ENCODE data around the gene ARRDC5.
"Not testable (repeated sequence)": the region's sequence is repeated elsewhere in the genome, so short reads cannot be mapped to it uniquely, and the experiment has no call there.

The ARRDC5 gene

GRCh38 chr19:4902796-4903195 is at the start of gene ARRDC5:
TSS of gene ARRDC5 (minus strand) at chr19:4902896. CDS start at chr19:4902825, 71 bp downstream.
- Mint-ChIP-seq H3K36me3 (ENCODE audit: low read depth) (no peaks in the 10 kb centered on the region), H3K4me1 (peaks cover under 1% of the 10 kb centered on the region), H3K27ac (no peak within 1 kb of the TSS), H3K4me3 (no peak within 1 kb of the TSS), H3K27me3 (ENCODE audit: low read depth) (no peaks in the 10 kb centered on the region), H3K9me3 (no peaks in the 10 kb centered on the region)
- no peak for TF ChIP-seq CTCF (IDR thresholded peaks at IDR 0.05; ENCODE audit: unreplicated experiment in 3 of 3)

GRCh38 chr19:4951656-4952055 is 49.0 kb upstream of the ARRDC5 start:
- TF ChIP-seq CTCF (IDR thresholded peaks at IDR 0.05; ENCODE audit: unreplicated experiment in 3 of 3) = no peak
- Mint-ChIP-seq H3K27ac (no peak overlapping the region), H3K27me3 (ENCODE audit: low read depth) (peaks cover 3% of the 10 kb centered on the region), H3K4me3 (no peak overlapping the region), H3K4me1 (no peaks in the 10 kb centered on the region), H3K36me3 (ENCODE audit: low read depth) (peaks cover 53% of the 10 kb centered on the region), H3K9me3 (no peaks in the 10 kb centered on the region)

GRCh38 chr19:4950650-4951049 is 48.0 kb upstream of the ARRDC5 start:
- peaks cover 55% of the 10 kb centered on the region for H3K36me3 Mint-ChIP-seq (ENCODE audit: low read depth)
- H3K9me3 Mint-ChIP-seq; H3K4me3 Mint-ChIP-seq; H3K4me1 Mint-ChIP-seq; H3K27ac Mint-ChIP-seq; H3K27me3 Mint-ChIP-seq (ENCODE audit: low read depth): not testable (repeated sequence)

- H3K4me1 Mint-ChIP-seq; H3K27me3 Mint-ChIP-seq (ENCODE audit: low read depth); H3K9me3 Mint-ChIP-seq; H3K27ac Mint-ChIP-seq; H3K4me3 Mint-ChIP-seq: not testable (repeated sequence)
- peaks cover 27% of the 10 kb centered on the region for H3K36me3 Mint-ChIP-seq (ENCODE audit: low read depth)
Measured at GRCh38 chr19:4941638-4942169, 39.0 kb upstream of the ARRDC5 start.

GRCh38 chr19:4939466-4939865 is 36.8 kb upstream of the ARRDC5 start:
- H3K4me1 Mint-ChIP-seq = no peaks in the 10 kb centered on the region
- H3K27me3 Mint-ChIP-seq (ENCODE audit: low read depth) = no peaks in the 10 kb centered on the region
- H3K36me3 Mint-ChIP-seq (ENCODE audit: low read depth) = peaks cover 39% of the 10 kb centered on the region
- TF ChIP-seq CTCF (IDR thresholded peaks at IDR 0.05; ENCODE audit: unreplicated experiment in 3 of 3) = no peak
- H3K9me3 Mint-ChIP-seq = no peaks in the 10 kb centered on the region
- H3K27ac Mint-ChIP-seq = no peak overlapping the region
- no peak overlapping the region for H3K4me3 Mint-ChIP-seq

GRCh38 chr19:4938461-4938860 is 35.8 kb upstream of the ARRDC5 start:
- not testable (repeated sequence) for H3K27ac Mint-ChIP-seq; H3K9me3 Mint-ChIP-seq; H3K4me1 Mint-ChIP-seq; H3K27me3 Mint-ChIP-seq (ENCODE audit: low read depth); H3K4me3 Mint-ChIP-seq
- peaks cover 47% of the 10 kb centered on the region for H3K36me3 Mint-ChIP-seq (ENCODE audit: low read depth)

GRCh38 chr19:4937060-4937459 is 34.4 kb upstream of the ARRDC5 start:
- no peaks in the 10 kb centered on the region for H3K9me3 Mint-ChIP-seq
- TF ChIP-seq CTCF (IDR thresholded peaks at IDR 0.05; ENCODE audit: unreplicated experiment in 3 of 3) = no peak

More at GRCh38 chr19:4937060-4937459, 34.4 kb upstream of the ARRDC5 start:
- Mint-ChIP-seq H3K36me3 (ENCODE audit: low read depth) (peaks cover 59% of the 10 kb centered on the region), H3K27me3 (ENCODE audit: low read depth) (no peaks in the 10 kb centered on the region), H3K4me3 (no peak overlapping the region), H3K4me1 (no peaks in the 10 kb centered on the region), H3K27ac (no peak overlapping the region)
